Liver (tissue), 9 donors: ENCODE data around the gene FAN1. TPM values are rescaled to one million over a fixed set of nuclear protein-coding genes. Genes with fewer than 3 reads are reported as not detected.

Source experiments
- DNase-seq: peaks from one replicate; pipeline ENCODE4 v3.0.0-alpha.2; 2017; ENCODE audit warnings: low spot score
- H3K27ac ChIP-seq, 2 donors: one replicate each; pipeline ENCODE4 v1.7.0; 2013; ENCODE audit warnings: inconsistent platforms in 2 of 2, low read length in 2 of 2, control low read depth in 1 of 2, low read depth in 1 of 2, mild to moderate bottlenecking in 1 of 2
- H3K27me3 ChIP-seq, 4 donors: one replicate each; pipeline versions ENCODE4 v1.6.1 to v1.7.0; 2013; ENCODE audit warnings: low read length in 3 of 4, inconsistent platforms in 1 of 4, mild to moderate bottlenecking in 1 of 4, moderate library complexity in 1 of 4; ENCODE audit not compliant: control insufficient read depth in 4 of 4, insufficient read depth in 4 of 4
- H3K36me3 ChIP-seq, 4 donors: one replicate each; pipeline versions ENCODE4 v1.6.1 to v1.7.0; 2013; ENCODE audit warnings: low read length in 3 of 4, mild to moderate bottlenecking in 3 of 4, low read depth in 1 of 4, moderate library complexity in 1 of 4; ENCODE audit not compliant: control insufficient read depth in 4 of 4, insufficient read depth in 3 of 4
- H3K4me1 ChIP-seq, 4 donors: one replicate each; pipeline versions ENCODE4 v1.6.1 to v1.7.0; 2013; ENCODE audit warnings: low read length in 3 of 4, mild to moderate bottlenecking in 3 of 4, moderate library complexity in 1 of 4; ENCODE audit not compliant: control insufficient read depth in 4 of 4, insufficient read depth in 4 of 4
- H3K4me3 ChIP-seq, 3 donors: one replicate each; pipeline versions ENCODE4 v1.6.1 to v1.7.0; 2013; ENCODE audit warnings: low read length in 3 of 3, control low read depth in 1 of 3, low read depth in 1 of 3, mild to moderate bottlenecking in 1 of 3
- H3K9ac ChIP-seq, 2 donors: one replicate each; pipeline ENCODE4 v1.7.0; 2013; ENCODE audit warnings: low read length in 2 of 2, mild to moderate bottlenecking in 2 of 2, moderate library complexity in 2 of 2, control low read depth in 1 of 2, low read depth in 1 of 2
- H3K9me3 ChIP-seq, 4 donors: one replicate each; pipeline versions ENCODE4 v1.6.1 to v1.7.0; 2013; ENCODE audit warnings: low read length in 3 of 4; ENCODE audit not compliant: control insufficient read depth in 4 of 4
- EGR1 ChIP-seq, 2 donors: IDR thresholded peaks; 2 replicates each; pipeline ENCODE4 v1.6.1; 2016 to 2018; ENCODE audit warnings: antibody characterized with exemption in 2 of 2, low read depth in 2 of 2
- FOXA1 ChIP-seq: IDR thresholded peaks from 2 replicates; pipeline ENCODE4 v1.6.1; 2016; ENCODE audit warnings: antibody characterized with exemption
- FOXA2 ChIP-seq: IDR thresholded peaks from 2 replicates; pipeline ENCODE4 v1.6.1; 2016; ENCODE audit warnings: antibody characterized with exemption
- HNF4A ChIP-seq, 2 donors: conservative IDR thresholded peaks; 2 replicates each; pipeline ENCODE4 v1.6.1; 2016; ENCODE audit warnings: antibody characterized with exemption in 2 of 2, mild to moderate bottlenecking in 2 of 2
- HNF4G ChIP-seq: IDR thresholded peaks from 2 replicates; pipeline ENCODE4 v1.6.1; 2016; ENCODE audit warnings: antibody characterized with exemption
- JUND ChIP-seq, 2 donors: IDR thresholded peaks; 2 replicates each; pipeline ENCODE4 v1.6.1; 2016; ENCODE audit warnings: antibody characterized with exemption in 2 of 2
- MAX ChIP-seq: IDR thresholded peaks from 2 replicates; pipeline ENCODE4 v1.6.1; 2016; ENCODE audit warnings: antibody characterized with exemption
- NR2F2 ChIP-seq: IDR thresholded peaks from 2 replicates; pipeline ENCODE4 v1.6.1; 2016; ENCODE audit warnings: antibody characterized with exemption
- RXRA ChIP-seq, 2 donors: IDR thresholded peaks; 2 replicates each; pipeline ENCODE4 v1.6.1; 2017 to 2018; ENCODE audit warnings: antibody characterized with exemption in 2 of 2, mild to moderate bottlenecking in 1 of 2
- SP1 ChIP-seq: IDR thresholded peaks from 2 replicates; pipeline ENCODE4 v1.6.1; 2018; ENCODE audit warnings: antibody characterized with exemption, mild to moderate bottlenecking
- TAF1 ChIP-seq: conservative IDR thresholded peaks from 2 replicates; pipeline ENCODE4 v1.6.1; 2016; ENCODE audit warnings: antibody characterized with exemption, mild to moderate bottlenecking
- YY1 ChIP-seq: IDR thresholded peaks from 2 replicates; pipeline ENCODE4 v1.6.1; 2016; ENCODE audit warnings: antibody characterized with exemption, mild to moderate bottlenecking
- WGBS: extraction: QIAGEN DNeasy Blood & Tissue Kit; methylation state at CpG from one replicate; pipeline ENCODE4 v1.1.7; 2013; 5-methylcytosine and 5-hydroxymethylcytosine counted together
- polyA plus RNA-seq, 2 donors: library from polyadenylated mRNA; stranded (reverse) in 1 of 2; unstranded in 1 of 2; fragments of 200-250 nt in 1 of 2; fragments of >200 nt in 1 of 2; fragmentation: Nextera tagmentation in 1 of 2; extraction: Ambion mirVana in 1 of 2; gene quantifications; one replicate each; pipeline versions ENCODE4 v1.2.1 to v1.2.3, GENCODE V29; 2013 to 2015
- total RNA-seq, 2 donors: library from RNA; depleted of rRNA; stranded (reverse); fragments of >200 nt; gene quantifications; one replicate each; pipeline ENCODE4 v1.2.3, GENCODE V29; 2014
- TF ChIP-seq, protein P1 (sequence below): IDR thresholded peaks from 2 replicates; pipeline ENCODE4 v1.6.1; 2016; ENCODE audit warnings: antibody characterized with exemption
- TF ChIP-seq, protein P2 (sequence below): IDR thresholded peaks from 2 replicates; pipeline ENCODE4 v1.6.1; 2016; ENCODE audit warnings: antibody characterized with exemption
- TF ChIP-seq, protein P3 (sequence below): fragments of 150-350 bp; IDR thresholded peaks from 2 replicates; pipeline ENCODE4 v1.5.1; 2017; ENCODE audit warnings: improper control_type of control experiment, low read depth, low read length; ENCODE audit not compliant: missing input control
- TF ChIP-seq, protein P4 (sequence below): IDR thresholded peaks from 2 replicates; pipeline ENCODE4 v1.6.1; 2016; ENCODE audit warnings: antibody characterized with exemption, mild to moderate bottlenecking
- donor health status: healthy.
- donor health status: healthy.
- donor health status: healthy.
- donor health status: healthy.
- donor health status: healthy.

FAN1 gene
- total and polyA plus RNA-seq, 4 donors: 5.2 to 17.1 (median 7.5) TPM

DNA sequence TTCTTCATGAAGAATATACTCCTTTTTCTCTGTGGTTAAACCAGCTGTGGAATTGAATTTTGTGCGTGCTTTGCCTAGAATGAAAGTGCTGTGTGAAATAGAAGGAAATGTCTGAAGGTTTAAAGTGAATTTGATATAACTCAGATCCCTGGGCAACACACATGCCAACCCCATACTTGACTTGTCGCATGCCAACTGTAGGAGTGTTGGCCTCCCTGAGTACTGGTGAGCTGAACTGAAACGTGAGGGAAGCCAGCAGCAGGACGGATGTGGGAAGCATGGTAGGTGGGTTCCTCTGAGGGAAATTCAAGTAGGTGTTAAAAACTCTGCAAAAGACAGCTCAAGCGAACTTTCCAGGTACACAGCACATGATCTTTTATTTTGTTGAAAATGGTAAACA is 14.7 kb downstream of the FAN1 start:
- no peak for DNase-seq
- H3K9me3 ChIP-seq: no peaks in the 10 kb centered on the region
- H3K27me3 ChIP-seq: no peaks in the 10 kb centered on the region
- no peak overlapping the region for H3K4me3 ChIP-seq
- TF ChIP-seq FOXA1: no peak
- no peak for TF ChIP-seq HNF4A (conservative IDR thresholded peaks at IDR 0.05)
- no peak for TF ChIP-seq MAX
- TF ChIP-seq, protein P1, sequence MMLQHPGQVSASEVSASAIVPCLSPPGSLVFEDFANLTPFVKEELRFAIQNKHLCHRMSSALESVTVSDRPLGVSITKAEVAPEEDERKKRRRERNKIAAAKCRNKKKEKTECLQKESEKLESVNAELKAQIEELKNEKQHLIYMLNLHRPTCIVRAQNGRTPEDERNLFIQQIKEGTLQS: no peak
- TF ChIP-seq EGR1 (IDR thresholded peaks at IDR 0.05; ENCODE audit: low read depth in 2 of 2): no peak
- no peak for TF ChIP-seq HNF4G
- TF ChIP-seq, protein P2, sequence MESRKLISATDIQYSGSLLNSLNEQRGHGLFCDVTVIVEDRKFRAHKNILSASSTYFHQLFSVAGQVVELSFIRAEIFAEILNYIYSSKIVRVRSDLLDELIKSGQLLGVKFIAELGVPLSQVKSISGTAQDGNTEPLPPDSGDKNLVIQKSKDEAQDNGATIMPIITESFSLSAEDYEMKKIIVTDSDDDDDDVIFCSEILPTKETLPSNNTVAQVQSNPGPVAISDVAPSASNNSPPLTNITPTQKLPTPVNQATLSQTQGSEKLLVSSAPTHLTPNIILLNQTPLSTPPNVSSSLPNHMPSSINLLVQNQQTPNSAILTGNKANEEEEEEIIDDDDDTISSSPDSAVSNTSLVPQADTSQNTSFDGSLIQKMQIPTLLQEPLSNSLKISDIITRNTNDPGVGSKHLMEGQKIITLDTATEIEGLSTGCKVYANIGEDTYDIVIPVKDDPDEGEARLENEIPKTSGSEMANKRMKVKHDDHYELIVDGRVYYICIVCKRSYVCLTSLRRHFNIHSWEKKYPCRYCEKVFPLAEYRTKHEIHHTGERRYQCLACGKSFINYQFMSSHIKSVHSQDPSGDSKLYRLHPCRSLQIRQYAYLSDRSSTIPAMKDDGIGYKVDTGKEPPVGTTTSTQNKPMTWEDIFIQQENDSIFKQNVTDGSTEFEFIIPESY: no peak
- no peak for TF ChIP-seq YY1
- TF ChIP-seq, protein P3, sequence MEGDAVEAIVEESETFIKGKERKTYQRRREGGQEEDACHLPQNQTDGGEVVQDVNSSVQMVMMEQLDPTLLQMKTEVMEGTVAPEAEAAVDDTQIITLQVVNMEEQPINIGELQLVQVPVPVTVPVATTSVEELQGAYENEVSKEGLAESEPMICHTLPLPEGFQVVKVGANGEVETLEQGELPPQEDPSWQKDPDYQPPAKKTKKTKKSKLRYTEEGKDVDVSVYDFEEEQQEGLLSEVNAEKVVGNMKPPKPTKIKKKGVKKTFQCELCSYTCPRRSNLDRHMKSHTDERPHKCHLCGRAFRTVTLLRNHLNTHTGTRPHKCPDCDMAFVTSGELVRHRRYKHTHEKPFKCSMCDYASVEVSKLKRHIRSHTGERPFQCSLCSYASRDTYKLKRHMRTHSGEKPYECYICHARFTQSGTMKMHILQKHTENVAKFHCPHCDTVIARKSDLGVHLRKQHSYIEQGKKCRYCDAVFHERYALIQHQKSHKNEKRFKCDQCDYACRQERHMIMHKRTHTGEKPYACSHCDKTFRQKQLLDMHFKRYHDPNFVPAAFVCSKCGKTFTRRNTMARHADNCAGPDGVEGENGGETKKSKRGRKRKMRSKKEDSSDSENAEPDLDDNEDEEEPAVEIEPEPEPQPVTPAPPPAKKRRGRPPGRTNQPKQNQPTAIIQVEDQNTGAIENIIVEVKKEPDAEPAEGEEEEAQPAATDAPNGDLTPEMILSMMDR: no peak
- no peak for TF ChIP-seq RXRA (IDR thresholded peaks at IDR 0.05)
- no peak for TF ChIP-seq FOXA2
- no peak for TF ChIP-seq SP1
- TF ChIP-seq NR2F2: no peak
- no peak for TF ChIP-seq TAF1
- TF ChIP-seq, protein P4, sequence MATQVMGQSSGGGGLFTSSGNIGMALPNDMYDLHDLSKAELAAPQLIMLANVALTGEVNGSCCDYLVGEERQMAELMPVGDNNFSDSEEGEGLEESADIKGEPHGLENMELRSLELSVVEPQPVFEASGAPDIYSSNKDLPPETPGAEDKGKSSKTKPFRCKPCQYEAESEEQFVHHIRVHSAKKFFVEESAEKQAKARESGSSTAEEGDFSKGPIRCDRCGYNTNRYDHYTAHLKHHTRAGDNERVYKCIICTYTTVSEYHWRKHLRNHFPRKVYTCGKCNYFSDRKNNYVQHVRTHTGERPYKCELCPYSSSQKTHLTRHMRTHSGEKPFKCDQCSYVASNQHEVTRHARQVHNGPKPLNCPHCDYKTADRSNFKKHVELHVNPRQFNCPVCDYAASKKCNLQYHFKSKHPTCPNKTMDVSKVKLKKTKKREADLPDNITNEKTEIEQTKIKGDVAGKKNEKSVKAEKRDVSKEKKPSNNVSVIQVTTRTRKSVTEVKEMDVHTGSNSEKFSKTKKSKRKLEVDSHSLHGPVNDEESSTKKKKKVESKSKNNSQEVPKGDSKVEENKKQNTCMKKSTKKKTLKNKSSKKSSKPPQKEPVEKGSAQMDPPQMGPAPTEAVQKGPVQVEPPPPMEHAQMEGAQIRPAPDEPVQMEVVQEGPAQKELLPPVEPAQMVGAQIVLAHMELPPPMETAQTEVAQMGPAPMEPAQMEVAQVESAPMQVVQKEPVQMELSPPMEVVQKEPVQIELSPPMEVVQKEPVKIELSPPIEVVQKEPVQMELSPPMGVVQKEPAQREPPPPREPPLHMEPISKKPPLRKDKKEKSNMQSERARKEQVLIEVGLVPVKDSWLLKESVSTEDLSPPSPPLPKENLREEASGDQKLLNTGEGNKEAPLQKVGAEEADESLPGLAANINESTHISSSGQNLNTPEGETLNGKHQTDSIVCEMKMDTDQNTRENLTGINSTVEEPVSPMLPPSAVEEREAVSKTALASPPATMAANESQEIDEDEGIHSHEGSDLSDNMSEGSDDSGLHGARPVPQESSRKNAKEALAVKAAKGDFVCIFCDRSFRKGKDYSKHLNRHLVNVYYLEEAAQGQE: no peak
- TF ChIP-seq JUND (IDR thresholded peaks at IDR 0.05): no peak
- WGBS: 95% methylated on average over 5 of the region's 5 CpGs
- peaks cover 10 to 58% (median 40%) of the 10 kb centered on the region in 4 donors for H3K36me3 ChIP-seq
- peaks cover 0 to 5% (median 2%) of the 10 kb centered on the region in 4 donors for H3K4me1 ChIP-seq
- H3K27ac ChIP-seq: no peak overlapping the region
- H3K9ac ChIP-seq: no peak overlapping the region
